Transverse colon (tissue), 3 donors: ENCODE measurements around the gene SRL.

Source experiments
- EP300 ChIP-seq: sonication (generic); formaldehyde crosslinking; IDR thresholded peaks from one replicate; pipeline ENCODE4 v1.6.1; 2017; ENCODE audit warnings: antibody characterized with exemption, low read depth
- POLR2A ChIP-seq: fragments of 450-650 bp; IDR thresholded peaks from one replicate; pipeline ENCODE4 v1.6.1; 2016; ENCODE audit warnings: antibody characterized with exemption, mild to moderate bottlenecking, moderate library complexity
- TF ChIP-seq, protein P1 (sequence below), 5 experiments: fragments of 200-600 bp in 3 of 5; fragments of 450-650 bp in 2 of 5; sonication (generic) in 3 of 5; IDR thresholded peaks; 1 replicate in 2 of 5; 2 replicates in 3 of 5; pipeline ENCODE4 v1.5.1; 2016 to 2017; ENCODE audit warnings: antibody characterized with exemption in 5 of 5, inconsistent platforms in 3 of 5, mild to moderate bottlenecking in 2 of 5, moderate library complexity in 1 of 5

DNA sequence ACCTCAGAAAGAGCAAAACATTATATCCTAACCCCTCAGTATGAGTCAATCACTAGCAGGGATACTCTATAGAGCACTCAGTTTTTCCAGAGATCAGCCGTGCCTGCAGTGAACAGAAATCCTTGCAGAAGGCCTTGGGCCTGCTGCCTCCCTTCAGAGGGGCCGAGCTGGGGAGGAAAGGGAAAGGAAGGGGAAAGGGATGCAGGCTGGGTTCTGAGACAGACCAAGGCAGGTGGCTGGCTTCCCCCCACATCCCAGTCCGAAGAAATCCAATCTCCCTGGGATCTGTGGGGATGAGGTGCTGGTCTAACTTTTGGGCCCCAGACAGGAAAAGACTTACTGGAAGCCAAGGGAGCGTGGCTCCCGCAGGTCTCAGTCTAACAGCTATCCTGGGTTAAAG lies 25.3 kb downstream of the SRL start:
- TF ChIP-seq EP300 (no peak), POLR2A (no peak)
- TF ChIP-seq, protein P1, sequence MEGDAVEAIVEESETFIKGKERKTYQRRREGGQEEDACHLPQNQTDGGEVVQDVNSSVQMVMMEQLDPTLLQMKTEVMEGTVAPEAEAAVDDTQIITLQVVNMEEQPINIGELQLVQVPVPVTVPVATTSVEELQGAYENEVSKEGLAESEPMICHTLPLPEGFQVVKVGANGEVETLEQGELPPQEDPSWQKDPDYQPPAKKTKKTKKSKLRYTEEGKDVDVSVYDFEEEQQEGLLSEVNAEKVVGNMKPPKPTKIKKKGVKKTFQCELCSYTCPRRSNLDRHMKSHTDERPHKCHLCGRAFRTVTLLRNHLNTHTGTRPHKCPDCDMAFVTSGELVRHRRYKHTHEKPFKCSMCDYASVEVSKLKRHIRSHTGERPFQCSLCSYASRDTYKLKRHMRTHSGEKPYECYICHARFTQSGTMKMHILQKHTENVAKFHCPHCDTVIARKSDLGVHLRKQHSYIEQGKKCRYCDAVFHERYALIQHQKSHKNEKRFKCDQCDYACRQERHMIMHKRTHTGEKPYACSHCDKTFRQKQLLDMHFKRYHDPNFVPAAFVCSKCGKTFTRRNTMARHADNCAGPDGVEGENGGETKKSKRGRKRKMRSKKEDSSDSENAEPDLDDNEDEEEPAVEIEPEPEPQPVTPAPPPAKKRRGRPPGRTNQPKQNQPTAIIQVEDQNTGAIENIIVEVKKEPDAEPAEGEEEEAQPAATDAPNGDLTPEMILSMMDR (IDR thresholded peaks at IDR 0.05) = no peak
